HCT116 (cell line): Measurements from ENCODE around the gene PGS1. TPM values are rescaled to one million over a fixed set of nuclear protein-coding genes. Genes with fewer than 3 reads are reported as not detected.

Experiments
- ATAC-seq: fragments of 200-7000 bp; cut with Tn5 transposase; 2 replicates; pipeline ENCODE4 v1.9.1; 2020; ENCODE audit warnings: mild to moderate bottlenecking, moderate library complexity
- BruUV-seq: library from RNA; stranded (reverse); fragments of 400-500 nt; replicated peaks from 2 replicates; lab custom pipeline; 2021; lab: Mats Ljungman, UMichigan
- CTCF ChIA-PET: fragments of 300-600 bp; sonication (Branson Sonifier 250); formaldehyde crosslinking; loops from one replicate; lab custom pipeline; 2021; ENCODE audit warnings: antibody characterized with exemption; lab: Charles Lee
- POLR2A ChIA-PET: fragments of 300-600, 350-600 bp; sonication (Branson Sonifier 250); formaldehyde crosslinking; loops from one replicate; lab custom pipeline; 2021; ENCODE audit warnings: antibody characterized with exemption; lab: Charles Lee
- RAD21 ChIA-PET, 2 experiments: fragments of 300-600 bp; sonication (Branson Sonifier 250); formaldehyde crosslinking; loops; one replicate each; lab custom pipeline; 2023; ENCODE audit warnings: low total read pairs in 2 of 2; ENCODE audit not compliant: uncharacterized antibody in 2 of 2, unreplicated experiment in 2 of 2, low non-redundant PET in 1 of 2; lab: Charles Lee
- DNase-seq: peaks from one replicate; pipeline ENCODE4 v3.0.0-alpha.2; 2010; ENCODE audit warnings: low read depth, low spot score
- H2AFZ ChIP-seq: fragments of 200-600 bp; shearing (Covaris generic), sonication (generic); 2 replicates; pipeline ENCODE4 v1.6.1; 2017; ENCODE audit warnings: low read depth, mixed run types, mixed read lengths, antibody characterized with exemption, low read length; ENCODE audit not compliant: poor library complexity, severe bottlenecking
- H3K27ac ChIP-seq: 2 replicates; pipeline ENCODE4 v1.5.1; 2012; ENCODE audit warnings: low read depth, low read length
- H3K27me3 ChIP-seq: fragments of 200-600 bp; sonication (generic); 2 replicates; pipeline ENCODE4 v1.6.1; 2016; ENCODE audit warnings: mixed run types, low read length, mixed read lengths; ENCODE audit not compliant: insufficient read depth
- H3K36me3 ChIP-seq, 2 experiments: fragments of 200-500 bp in 1 of 2; fragments of 200-600 bp in 1 of 2; sonication (Bioruptor generic) in 1 of 2; sonication (generic) in 1 of 2; 2 replicates each; pipeline versions ENCODE4 v1.5.1 to v1.6.1; 2014 to 2016; ENCODE audit warnings: low read length in 2 of 2, inconsistent platforms in 1 of 2, mixed read lengths in 1 of 2, mixed run types in 1 of 2; ENCODE audit not compliant: insufficient read depth in 2 of 2, control insufficient read depth in 1 of 2
- H3K4me1 ChIP-seq, 2 experiments: fragments of 200-600 bp in 1 of 2; sonication (generic) in 1 of 2; 2 replicates each; pipeline versions ENCODE4 v1.5.1 to v1.6.1; 2012 to 2017; ENCODE audit warnings: low read length in 2 of 2, inconsistent platforms in 1 of 2, mild to moderate bottlenecking in 1 of 2, mixed read lengths in 1 of 2, mixed run types in 1 of 2, moderate library complexity in 1 of 2; ENCODE audit not compliant: insufficient read depth in 2 of 2, control insufficient read depth in 1 of 2
- H3K4me2 ChIP-seq: fragments of 200-600 bp; sonication (generic); 2 replicates; pipeline ENCODE4 v1.6.1; 2017; ENCODE audit warnings: mixed run types, low read length, mixed read lengths
- H3K4me3 ChIP-seq, 2 experiments: fragments of 200-600 bp in 1 of 2; sonication (generic) in 1 of 2; replicated peaks in 1 of 2; 2 replicates each; pipeline ENCODE4 v1.5.1; 2011 to 2016; ENCODE audit warnings: low read length in 2 of 2, control low read depth in 1 of 2, low read depth in 1 of 2, mild to moderate bottlenecking in 1 of 2, mixed read lengths in 1 of 2, mixed run types in 1 of 2
- H3K79me2 ChIP-seq: fragments of 200-600 bp; sonication (generic); 2 replicates; pipeline ENCODE4 v1.6.1; 2017; ENCODE audit warnings: mild to moderate bottlenecking, mixed run types, low read length, moderate library complexity, mixed read lengths; ENCODE audit not compliant: insufficient read depth
- H3K9ac ChIP-seq: fragments of 200-600 bp; sonication (generic); 2 replicates; pipeline ENCODE4 v1.6.1; 2016; ENCODE audit warnings: low read length, mixed read lengths
- H3K9me2 ChIP-seq: fragments of 200-600 bp; sonication (generic), shearing (Covaris generic); 2 replicates; pipeline ENCODE4 v1.6.1; 2017; ENCODE audit warnings: mixed run types, mild to moderate bottlenecking, moderate library complexity; ENCODE audit not compliant: insufficient read depth
- H3K9me3 ChIP-seq, 2 experiments: fragments of 200-500 bp in 1 of 2; fragments of 200-600 bp in 1 of 2; sonication (Bioruptor generic) in 1 of 2; sonication (generic) in 1 of 2; 2 replicates each; pipeline ENCODE4 v1.6.1; 2014 to 2017; ENCODE audit warnings: low read length in 2 of 2, mixed read lengths in 2 of 2, inconsistent platforms in 1 of 2, low read depth in 1 of 2, mild to moderate bottlenecking in 1 of 2, mixed run types in 1 of 2, moderate library complexity in 1 of 2; ENCODE audit not compliant: control insufficient read depth in 1 of 2, insufficient read depth in 1 of 2
- H4K20me1 ChIP-seq: fragments of 200-600 bp; sonication (generic), shearing (Covaris generic); 2 replicates; pipeline ENCODE4 v1.6.1; 2017; ENCODE audit warnings: mixed run types, mild to moderate bottlenecking, moderate library complexity; ENCODE audit not compliant: insufficient read depth
- ATF3 ChIP-seq: IDR thresholded peaks from 2 replicates; pipeline ENCODE4 v1.6.1; 2012
- CBX3 ChIP-seq: IDR thresholded peaks from 2 replicates; pipeline ENCODE4 v1.6.1; 2012; ENCODE audit warnings: low read depth
- EGR1 ChIP-seq: IDR thresholded peaks from 2 replicates; pipeline ENCODE4 v1.6.1; 2012; ENCODE audit warnings: low read depth
- EZH2phosphoT487 ChIP-seq: fragments of 200-600 bp; IDR thresholded peaks from 2 replicates; pipeline ENCODE4 v1.6.1; 2018; ENCODE audit warnings: antibody characterized with exemption, borderline replicate concordance
- FOSL1 ChIP-seq: IDR thresholded peaks from 2 replicates; pipeline ENCODE4 v1.6.1; 2012; ENCODE audit warnings: low read depth
- POLR2A ChIP-seq: IDR thresholded peaks from 2 replicates; pipeline ENCODE4 v1.7.0; 2011; ENCODE audit warnings: borderline replicate concordance; ENCODE audit not compliant: insufficient read depth, insufficient read length; ENCODE audit errors: extremely low read depth
- POLR2AphosphoS5 ChIP-seq: IDR thresholded peaks from 2 replicates; pipeline ENCODE4 v1.6.1; 2011; ENCODE audit warnings: mild to moderate bottlenecking, low read depth, low read length, moderate library complexity
- SIN3A ChIP-seq: IDR thresholded peaks from 2 replicates; pipeline ENCODE4 v1.6.1; 2012; ENCODE audit warnings: low read depth
- SP1 ChIP-seq: IDR thresholded peaks from 2 replicates; pipeline ENCODE4 v1.6.1; 2012; ENCODE audit warnings: low read depth
- ZFX ChIP-seq: fragments of 450-650 bp; IDR thresholded peaks from 2 replicates; pipeline ENCODE4 v1.6.1; 2017
- intact Hi-C: fragments of 100-400 bp; cut with micrococcal nuclease; formaldehyde crosslinking; loops from 2 replicates; pipeline ENCODE4 v1.10.0; 2022
- total RNA-seq: library from RNA; stranded (reverse); gene quantifications from one replicate; pipeline ENCODE4 v1.2.1, GENCODE V29; 2021; ENCODE audit not compliant: unreplicated experiment
- TF ChIP-seq, protein P1 (sequence below): IDR thresholded peaks from 2 replicates; pipeline ENCODE4 v1.6.1; 2012; ENCODE audit warnings: low read depth

The PGS1 gene
- total RNA-seq, 1 experiment from 2014 or later = 44.4 TPM

GRCh38 chr17:78473951-78474613 lies 95.6 kb downstream of the PGS1 start:
- Histone ChIP-seq H3K36me3 (no peaks in the 10 kb centered on the region), H3K79me2 (no peaks in the 10 kb centered on the region), H3K4me2 (no peak overlapping the region), H3K27ac (no peak overlapping the region), H3K9ac (no peak overlapping the region), H3K27me3 (no peaks in the 10 kb centered on the region), H4K20me1 (no peaks in the 10 kb centered on the region), H3K9me3 (no peaks in the 10 kb centered on the region; a peak in 1 of 4 replicates), H2AFZ (no peak overlapping the region), H3K4me3 (no peak overlapping the region), H3K4me1 (no peaks in the 10 kb centered on the region), H3K9me2 (no peaks in the 10 kb centered on the region)
- ATAC-seq (no peak), DNase-seq (no peak)
- no TSS peak for BruUV-seq
- intact Hi-C loops = no loop called here
- ChIA-PET POLR2A (no interaction called here), CTCF (no interaction called here), RAD21 (no interaction called here)
- TF ChIP-seq CBX3 = no peak
- no peak for TF ChIP-seq EGR1
- no peak for TF ChIP-seq ZFX
- no peak for TF ChIP-seq POLR2A
- no peak for TF ChIP-seq ATF3
- TF ChIP-seq POLR2AphosphoS5 = no peak
- TF ChIP-seq FOSL1 = no peak
- TF ChIP-seq SP1 = no peak
- TF ChIP-seq EZH2phosphoT487 = no peak
- TF ChIP-seq SIN3A = no peak
- TF ChIP-seq, protein P1, sequence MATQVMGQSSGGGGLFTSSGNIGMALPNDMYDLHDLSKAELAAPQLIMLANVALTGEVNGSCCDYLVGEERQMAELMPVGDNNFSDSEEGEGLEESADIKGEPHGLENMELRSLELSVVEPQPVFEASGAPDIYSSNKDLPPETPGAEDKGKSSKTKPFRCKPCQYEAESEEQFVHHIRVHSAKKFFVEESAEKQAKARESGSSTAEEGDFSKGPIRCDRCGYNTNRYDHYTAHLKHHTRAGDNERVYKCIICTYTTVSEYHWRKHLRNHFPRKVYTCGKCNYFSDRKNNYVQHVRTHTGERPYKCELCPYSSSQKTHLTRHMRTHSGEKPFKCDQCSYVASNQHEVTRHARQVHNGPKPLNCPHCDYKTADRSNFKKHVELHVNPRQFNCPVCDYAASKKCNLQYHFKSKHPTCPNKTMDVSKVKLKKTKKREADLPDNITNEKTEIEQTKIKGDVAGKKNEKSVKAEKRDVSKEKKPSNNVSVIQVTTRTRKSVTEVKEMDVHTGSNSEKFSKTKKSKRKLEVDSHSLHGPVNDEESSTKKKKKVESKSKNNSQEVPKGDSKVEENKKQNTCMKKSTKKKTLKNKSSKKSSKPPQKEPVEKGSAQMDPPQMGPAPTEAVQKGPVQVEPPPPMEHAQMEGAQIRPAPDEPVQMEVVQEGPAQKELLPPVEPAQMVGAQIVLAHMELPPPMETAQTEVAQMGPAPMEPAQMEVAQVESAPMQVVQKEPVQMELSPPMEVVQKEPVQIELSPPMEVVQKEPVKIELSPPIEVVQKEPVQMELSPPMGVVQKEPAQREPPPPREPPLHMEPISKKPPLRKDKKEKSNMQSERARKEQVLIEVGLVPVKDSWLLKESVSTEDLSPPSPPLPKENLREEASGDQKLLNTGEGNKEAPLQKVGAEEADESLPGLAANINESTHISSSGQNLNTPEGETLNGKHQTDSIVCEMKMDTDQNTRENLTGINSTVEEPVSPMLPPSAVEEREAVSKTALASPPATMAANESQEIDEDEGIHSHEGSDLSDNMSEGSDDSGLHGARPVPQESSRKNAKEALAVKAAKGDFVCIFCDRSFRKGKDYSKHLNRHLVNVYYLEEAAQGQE = no peak

Other genes starting within 250 kb of the PGS1 start
- gene TMC6, start 249.9 kb upstream of the PGS1 start, total RNA-seq = 142 TPM
- 7.8 TPM for gene TMC8, start 247.9 kb upstream of the PGS1 start, total RNA-seq
- not detected for gene C17orf99, start 232.3 kb upstream of the PGS1 start, total RNA-seq
- 148 TPM for gene SYNGR2, start 210.1 kb upstream of the PGS1 start, total RNA-seq
- gene TK1, start 191.6 kb upstream of the PGS1 start, total RNA-seq = 315 TPM
- 65.8 TPM for gene AFMID, start 191.3 kb upstream of the PGS1 start, total RNA-seq
- 140 TPM for gene BIRC5, start 164.4 kb upstream of the PGS1 start, total RNA-seq
- gene TMEM235, start 147.0 kb upstream of the PGS1 start, total RNA-seq = not detected
- gene SOCS3, start 18.6 kb upstream of the PGS1 start, total RNA-seq = 26.7 TPM
- gene DNAH17, start 198.7 kb downstream of the PGS1 start, total RNA-seq = 0.69 TPM